Stimulated activated CD4-positive, alpha-beta T cell treated with anti-CD3 and anti-CD28 coated beads, Interleukin-12 subunit alpha, Interleukin-12 subunit beta, amount 100 ng/mL, for 48 hours (primary cell): ENCODE data around the gene TIMM21.

ENCODE experiments used
- DNase-seq, 3 donors: peaks; one replicate each; pipeline ENCODE4 v3.0.0-alpha.2; 2020; ENCODE audit warnings: low read depth in 2 of 3, low spot score in 1 of 3

Gene TIMM21

GRCh38 chr18:74146756-74147155 is 1.6 kb upstream of the TIMM21 start:
- no peak for DNase-seq

- DNase-seq = no peak
Observed at GRCh38 chr18:74147491-74147778, 888 bp upstream of the TIMM21 start.

- no peak for DNase-seq
Observed at GRCh38 chr18:74148543-74149070, 284 bp downstream of the TIMM21 start.

GRCh38 chr18:74149878-74150277 is 1.6 kb downstream of the TIMM21 start:
- DNase-seq = no peak

GRCh38 chr18:74152270-74152669 is 3.9 kb downstream of the TIMM21 start:
- DNase-seq = no peak

GRCh38 chr18:74152857-74153256 is 4.5 kb downstream of the TIMM21 start:
- DNase-seq = no peak

GRCh38 chr18:74153377-74153776 is 5.1 kb downstream of the TIMM21 start:
- no peak for DNase-seq

- DNase-seq = no peak
Observed at GRCh38 chr18:74153793-74154192, 5.5 kb downstream of the TIMM21 start.

GRCh38 chr18:74154716-74155115 is 6.4 kb downstream of the TIMM21 start:
- no peak for DNase-seq

- no peak for DNase-seq
Observed at GRCh38 chr18:74155276-74155675, 7.0 kb downstream of the TIMM21 start.

- DNase-seq = no peak
Observed at GRCh38 chr18:74163019-74163660, 14.8 kb downstream of the TIMM21 start.

GRCh38 chr18:74166386-74166785 is 18.1 kb downstream of the TIMM21 start:
- no peak for DNase-seq

GRCh38 chr18:74171910-74172606 is 23.7 kb downstream of the TIMM21 start:
- no peak for DNase-seq

- no peak for DNase-seq
Observed at GRCh38 chr18:74172697-74173433, 24.5 kb downstream of the TIMM21 start.

GRCh38 chr18:74173434-74173750 is 25.1 kb downstream of the TIMM21 start:
- DNase-seq = no peak

GRCh38 chr18:74175658-74176057 is 27.3 kb downstream of the TIMM21 start:
- DNase-seq = no peak

GRCh38 chr18:74178884-74179283 is 30.6 kb downstream of the TIMM21 start:
- DNase-seq = no peak

- DNase-seq = no peak
Observed at GRCh38 chr18:74179623-74180199, 31.4 kb downstream of the TIMM21 start.

- no peak for DNase-seq
Observed at GRCh38 chr18:74182335-74182734, 34.0 kb downstream of the TIMM21 start.

GRCh38 chr18:74183130-74183529 is 34.8 kb downstream of the TIMM21 start:
- no peak for DNase-seq

- DNase-seq = no peak
Observed at GRCh38 chr18:74184875-74185274, 36.6 kb downstream of the TIMM21 start.

GRCh38 chr18:74185860-74186259 is 37.5 kb downstream of the TIMM21 start:
- no peak for DNase-seq
